HK-2 (cell line): Measurements from ENCODE around the gene PIK3CA.

Experiments used
- DNase-seq: peaks from one replicate; pipeline ENCODE4 v3.0.0-alpha.2; 2018; ENCODE audit not compliant: unreplicated experiment

Gene PIK3CA

GRCh38 chr3:179158336-179159039 lies 10.3 kb downstream of the PIK3CA start:
- DNase-seq, result no peak

DNA sequence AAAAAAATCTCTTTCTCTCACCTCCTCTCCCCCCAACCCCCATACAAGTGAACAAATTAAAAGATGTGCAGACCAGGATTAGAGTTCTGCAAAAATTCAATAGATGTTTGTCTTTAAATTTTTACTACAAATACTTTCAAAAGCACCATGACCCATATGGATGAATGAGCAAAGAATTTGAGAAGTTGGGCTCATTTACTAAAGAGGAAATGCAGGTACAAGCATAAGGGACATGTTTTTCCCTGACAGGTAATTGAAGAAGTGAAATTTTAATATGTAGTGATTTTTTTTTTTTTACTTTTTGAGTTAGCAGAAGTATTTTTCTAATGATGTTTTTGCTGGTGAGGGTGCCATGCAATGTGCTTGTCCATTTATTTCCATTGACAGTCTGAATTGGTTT lies 15.3 kb downstream of the PIK3CA start:
- no peak for DNase-seq

GRCh38 chr3:179164857-179165256 lies 16.7 kb downstream of the PIK3CA start:
- no peak for DNase-seq

GRCh38 chr3:179166561-179167201 lies 18.5 kb downstream of the PIK3CA start:
- DNase-seq, result no peak

- DNase-seq, result no peak
Observed at GRCh38 chr3:179168918-179169317, 20.8 kb downstream of the PIK3CA start.

GRCh38 chr3:179172546-179172945 lies 24.4 kb downstream of the PIK3CA start:
- DNase-seq, result no peak

GRCh38 chr3:179174316-179174715 lies 26.2 kb downstream of the PIK3CA start:
- DNase-seq, result no peak

- no peak for DNase-seq
Observed at GRCh38 chr3:179174898-179175297, 26.7 kb downstream of the PIK3CA start.

- DNase-seq, result no peak
Observed at GRCh38 chr3:179175358-179175757, 27.2 kb downstream of the PIK3CA start.

DNA sequence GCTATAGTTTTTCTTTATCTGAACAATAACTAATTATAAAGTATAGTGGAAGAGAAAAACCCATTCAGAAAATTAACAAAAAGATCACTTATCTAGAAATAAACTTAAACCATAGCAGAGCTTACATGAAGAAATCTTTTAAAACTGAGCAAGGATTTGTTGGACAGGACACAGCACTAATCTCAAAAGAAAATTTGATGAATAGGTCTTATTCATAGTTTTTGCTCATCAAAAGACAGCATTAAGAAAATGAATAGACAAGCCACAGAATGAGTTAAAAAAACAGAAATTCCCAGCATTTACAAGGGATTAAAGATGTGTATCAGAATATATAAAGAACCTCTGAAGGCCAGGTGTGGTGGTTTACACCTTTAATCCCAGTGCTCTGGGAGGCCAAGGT lies 29.5 kb downstream of the PIK3CA start:
- no peak for DNase-seq

GRCh38 chr3:179179256-179179655 lies 31.1 kb downstream of the PIK3CA start:
- DNase-seq, result no peak

GRCh38 chr3:179179979-179180759 lies 32.0 kb downstream of the PIK3CA start:
- no peak for DNase-seq

GRCh38 chr3:179181021-179181472 lies 32.9 kb downstream of the PIK3CA start:
- no peak for DNase-seq

GRCh38 chr3:179181993-179182551 lies 33.9 kb downstream of the PIK3CA start:
- no peak for DNase-seq

DNA sequence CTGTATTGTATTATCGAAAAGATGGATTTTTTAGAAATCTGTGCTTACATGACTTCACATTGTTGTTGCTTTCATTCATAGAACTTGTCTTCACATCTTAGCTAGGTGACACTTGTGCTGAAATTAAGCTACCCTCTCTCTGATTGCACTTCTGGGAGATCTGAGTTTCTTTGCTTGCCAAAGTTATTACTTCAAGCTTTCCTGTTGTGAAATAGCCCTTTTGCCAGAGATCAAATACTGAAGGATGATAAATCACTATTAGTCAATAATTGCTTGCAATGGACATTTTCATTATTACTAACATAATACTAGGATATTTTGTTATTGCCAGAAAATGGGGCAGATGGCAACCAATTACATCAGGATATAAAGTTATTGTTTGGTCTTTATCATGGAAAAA lies 34.7 kb downstream of the PIK3CA start:
- DNase-seq, result no peak

- no peak for DNase-seq
Observed at GRCh38 chr3:179184826-179185225, 36.7 kb downstream of the PIK3CA start.

GRCh38 chr3:179186426-179186825 lies 38.3 kb downstream of the PIK3CA start:
- no peak for DNase-seq

- DNase-seq, result no peak
Observed at GRCh38 chr3:179189759-179190158, 41.6 kb downstream of the PIK3CA start.

GRCh38 chr3:179190581-179190980 lies 42.4 kb downstream of the PIK3CA start:
- no peak for DNase-seq

GRCh38 chr3:179192542-179192941 lies 44.4 kb downstream of the PIK3CA start:
- no peak for DNase-seq

- DNase-seq, result no peak
Observed at GRCh38 chr3:179194931-179195330, 46.8 kb downstream of the PIK3CA start.

GRCh38 chr3:179196098-179196497 lies 47.9 kb downstream of the PIK3CA start:
- no peak for DNase-seq
